C4-2B (cell line): Measurements from ENCODE around the gene ST3GAL2.
A peak's percentile ranks its signal among the peaks of the same experiment; 100 is the strongest.

Experiments used
- H3K27ac ChIP-seq: fragments of 450-650 bp; 2 replicates; pipeline ENCODE4 v1.5.1; 2017
- ZFX ChIP-seq: fragments of 450-650 bp; IDR thresholded peaks from 2 replicates; pipeline ENCODE4 v1.6.1; 2017
- TF ChIP-seq, protein P1 (sequence below): fragments of 450-650 bp; conservative IDR thresholded peaks from 2 replicates; pipeline ENCODE4 v1.5.1; 2017; ENCODE audit warnings: mild to moderate bottlenecking

The ST3GAL2 gene

GRCh38 chr16:70433458-70434103, 5.3 kb downstream of the ST3GAL2 start:
- H3K27ac ChIP-seq = no peak overlapping the region
- TF ChIP-seq, protein P1, sequence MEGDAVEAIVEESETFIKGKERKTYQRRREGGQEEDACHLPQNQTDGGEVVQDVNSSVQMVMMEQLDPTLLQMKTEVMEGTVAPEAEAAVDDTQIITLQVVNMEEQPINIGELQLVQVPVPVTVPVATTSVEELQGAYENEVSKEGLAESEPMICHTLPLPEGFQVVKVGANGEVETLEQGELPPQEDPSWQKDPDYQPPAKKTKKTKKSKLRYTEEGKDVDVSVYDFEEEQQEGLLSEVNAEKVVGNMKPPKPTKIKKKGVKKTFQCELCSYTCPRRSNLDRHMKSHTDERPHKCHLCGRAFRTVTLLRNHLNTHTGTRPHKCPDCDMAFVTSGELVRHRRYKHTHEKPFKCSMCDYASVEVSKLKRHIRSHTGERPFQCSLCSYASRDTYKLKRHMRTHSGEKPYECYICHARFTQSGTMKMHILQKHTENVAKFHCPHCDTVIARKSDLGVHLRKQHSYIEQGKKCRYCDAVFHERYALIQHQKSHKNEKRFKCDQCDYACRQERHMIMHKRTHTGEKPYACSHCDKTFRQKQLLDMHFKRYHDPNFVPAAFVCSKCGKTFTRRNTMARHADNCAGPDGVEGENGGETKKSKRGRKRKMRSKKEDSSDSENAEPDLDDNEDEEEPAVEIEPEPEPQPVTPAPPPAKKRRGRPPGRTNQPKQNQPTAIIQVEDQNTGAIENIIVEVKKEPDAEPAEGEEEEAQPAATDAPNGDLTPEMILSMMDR = no peak
- no peak for TF ChIP-seq ZFX

DNA sequence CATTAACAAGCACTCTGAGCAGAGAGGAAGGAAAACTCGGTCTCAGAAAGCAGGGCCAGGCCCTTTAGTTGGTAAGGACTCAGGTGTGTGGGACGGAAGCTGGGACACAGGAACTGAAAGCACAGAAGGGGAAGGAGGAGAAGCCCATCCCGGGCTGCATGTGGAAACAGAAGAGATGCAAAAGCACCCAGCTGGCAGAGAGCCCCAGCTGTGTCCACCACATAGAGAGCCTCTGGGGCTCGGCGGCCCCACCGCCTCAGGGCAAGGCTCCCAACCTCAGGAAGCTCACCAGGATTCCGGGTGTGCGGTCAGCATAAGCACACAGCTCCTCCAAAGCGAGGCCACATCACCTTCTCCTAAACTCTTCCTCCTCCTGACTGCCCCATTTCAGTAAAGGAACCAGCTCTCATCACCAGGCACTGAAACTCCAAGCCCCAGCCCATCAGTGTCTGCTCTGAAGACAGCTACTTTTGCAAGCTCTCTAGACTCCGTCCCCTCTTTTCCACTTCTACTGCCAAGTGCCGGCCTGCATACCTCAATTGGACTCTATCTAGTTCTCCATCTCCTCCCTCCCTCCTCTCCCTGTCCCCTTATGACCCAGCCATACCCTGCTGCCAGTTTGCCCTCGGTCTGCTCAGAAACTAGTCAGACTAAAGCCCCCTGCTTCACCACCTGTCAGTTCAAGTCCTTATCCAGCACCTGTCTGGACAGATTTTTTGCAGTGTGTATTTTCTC, 6.0 kb downstream of the ST3GAL2 start:
- TF ChIP-seq, protein P1 = no peak
- TF ChIP-seq ZFX = no peak
- no peak overlapping the region for H3K27ac ChIP-seq

- TF ChIP-seq, protein P1 = no peak
- no peak for TF ChIP-seq ZFX
- H3K27ac ChIP-seq = no peak overlapping the region
Measured at GRCh38 chr16:70432356-70432722, 6.6 kb downstream of the ST3GAL2 start.

DNA sequence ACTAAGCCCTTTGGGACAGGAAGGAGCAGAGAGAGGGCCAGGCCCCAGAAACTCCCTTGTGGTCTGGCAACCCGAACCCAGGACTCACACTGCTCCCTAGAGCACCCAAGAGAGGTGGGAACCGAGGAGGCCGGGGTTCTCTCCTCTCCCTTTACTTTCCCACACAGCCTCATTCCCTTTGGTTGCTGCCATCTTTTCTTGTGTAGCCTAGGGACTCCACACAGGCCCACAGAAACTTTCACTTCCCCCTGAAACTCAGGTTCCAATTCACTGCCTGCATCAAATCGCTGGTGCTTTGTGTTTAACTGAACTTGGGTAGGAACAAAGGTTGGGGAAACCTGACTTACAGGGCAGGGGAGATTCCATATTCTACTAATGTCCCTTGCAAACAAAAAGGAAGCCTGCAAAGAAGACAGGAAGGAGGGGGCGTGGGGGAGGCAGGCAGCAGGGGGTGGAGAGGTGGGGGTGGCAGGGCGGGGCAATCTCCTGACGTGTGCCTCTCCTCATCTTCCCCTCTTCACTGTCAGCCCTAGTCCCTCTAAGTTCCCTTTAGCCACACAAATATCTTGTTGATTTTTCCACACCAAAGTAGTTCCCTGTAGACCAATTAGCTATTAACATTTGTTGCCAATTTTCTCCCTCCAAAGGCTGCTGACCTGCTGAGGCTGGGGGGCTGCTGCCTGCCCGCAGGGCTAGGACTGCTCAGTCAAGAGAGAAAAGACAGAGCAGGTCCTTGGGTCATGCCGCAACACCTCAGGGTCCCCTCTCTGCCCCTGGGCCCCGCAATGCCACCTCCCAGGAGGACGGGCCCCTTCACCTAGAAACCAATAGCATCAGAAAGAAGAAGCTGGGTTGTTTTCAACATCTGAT, 8.0 kb downstream of the ST3GAL2 start:
- no peak for TF ChIP-seq ZFX
- TF ChIP-seq, protein P1 = no peak
- peak overlapping the region; percentile 13; the same call in 1 of the 2 replicates for H3K27ac ChIP-seq

DNA sequence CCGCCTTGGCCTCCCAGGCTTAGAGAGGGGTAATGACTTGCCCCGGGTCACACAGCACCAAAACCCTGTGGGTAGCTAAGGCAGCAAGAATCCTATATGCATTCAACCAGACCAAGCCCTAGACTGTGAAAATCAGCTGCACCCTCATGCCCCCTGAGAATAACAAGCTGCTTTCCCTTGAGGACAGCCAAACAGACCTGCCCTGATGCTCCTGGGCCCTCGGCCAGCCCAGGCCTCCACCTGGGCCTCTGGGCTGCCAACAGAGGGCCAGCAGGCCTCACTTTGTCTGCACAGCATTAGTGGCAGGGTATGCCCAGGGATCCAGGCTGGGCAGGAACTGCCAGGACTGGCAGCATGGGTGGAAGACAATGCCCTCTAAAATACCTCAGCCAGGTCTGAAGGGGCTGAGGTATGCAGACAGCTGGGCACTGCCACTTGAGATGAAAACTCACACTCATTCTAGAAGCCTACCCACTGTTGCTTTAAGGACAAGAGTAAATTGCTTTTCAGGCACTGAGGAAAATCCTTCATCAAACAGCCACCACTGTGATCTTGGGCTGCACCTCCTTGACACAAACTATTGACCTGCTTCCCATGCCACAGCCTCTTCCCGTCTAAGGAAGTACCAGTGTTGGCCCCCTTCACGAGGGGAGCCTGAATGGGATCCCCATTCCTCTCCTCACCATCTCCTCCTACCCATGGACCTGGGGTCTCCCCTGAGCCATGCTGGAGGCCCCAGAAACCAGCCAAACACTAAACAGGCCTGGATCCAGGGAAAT, 8.8 kb downstream of the ST3GAL2 start:
- peak overlapping the region; percentile 13; the same call in 1 of the 2 replicates for H3K27ac ChIP-seq
- TF ChIP-seq, protein P1 = no peak
- TF ChIP-seq ZFX = peak; percentile 27; the same call in 1 of the 2 replicates

GRCh38 chr16:70428178-70428998, 10.5 kb downstream of the ST3GAL2 start:
- no peak; the same call in 1 of the 2 replicates for TF ChIP-seq ZFX
- TF ChIP-seq, protein P1 = no peak
- H3K27ac ChIP-seq = peak overlapping the region; percentile 79
